ENCODE measurements around the gene ARHGEF38.

The ARHGEF38 gene

GRCh38 chr4:105619188-105619931 lies 66.9 kb downstream of the ARHGEF38 start:
- peak; percentile 95 for DNase-seq

- DNase-seq: peak; percentile 15
Measured at GRCh38 chr4:105620640-105621323, 68.4 kb downstream of the ARHGEF38 start.

- no peak for DNase-seq
Measured at GRCh38 chr4:105622269-105622668, 69.8 kb downstream of the ARHGEF38 start.

- DNase-seq: no peak
Measured at GRCh38 chr4:105623099-105623498, 70.7 kb downstream of the ARHGEF38 start.

- no peak for DNase-seq
Measured at GRCh38 chr4:105624530-105624929, 72.1 kb downstream of the ARHGEF38 start.

- DNase-seq: no peak
Measured at GRCh38 chr4:105625214-105625613, 72.8 kb downstream of the ARHGEF38 start.

- no peak for DNase-seq
Measured at GRCh38 chr4:105626846-105627245, 74.4 kb downstream of the ARHGEF38 start.

- DNase-seq: no peak
Measured at GRCh38 chr4:105627620-105628019, 75.2 kb downstream of the ARHGEF38 start.

- DNase-seq: no peak
Measured at GRCh38 chr4:105630670-105631655, 78.5 kb downstream of the ARHGEF38 start.

- no peak for DNase-seq
Measured at GRCh38 chr4:105631818-105632400, 79.5 kb downstream of the ARHGEF38 start.

GRCh38 chr4:105632599-105632998 lies 80.2 kb downstream of the ARHGEF38 start:
- DNase-seq: no peak

- peak; percentile 59 for DNase-seq
Measured at GRCh38 chr4:105633241-105633640, 80.8 kb downstream of the ARHGEF38 start.

- DNase-seq: no peak
Measured at GRCh38 chr4:105634402-105635080, 82.1 kb downstream of the ARHGEF38 start.

- DNase-seq: peak; percentile 87
Measured at GRCh38 chr4:105637408-105638176, 85.2 kb downstream of the ARHGEF38 start.

- peak; percentile 40 for DNase-seq
Measured at GRCh38 chr4:105641845-105642244, 89.4 kb downstream of the ARHGEF38 start.

GRCh38 chr4:105644257-105644656 lies 91.8 kb downstream of the ARHGEF38 start:
- peak; percentile 80 for DNase-seq

- no peak for DNase-seq
Measured at GRCh38 chr4:105645440-105645839, 93.0 kb downstream of the ARHGEF38 start.

GRCh38 chr4:105650190-105650589 lies 97.8 kb downstream of the ARHGEF38 start:
- DNase-seq: no peak

GRCh38 chr4:105651884-105652283 lies 99.5 kb downstream of the ARHGEF38 start:
- DNase-seq: no peak

- no peak for DNase-seq
Measured at GRCh38 chr4:105652286-105652888, 100.0 kb downstream of the ARHGEF38 start.

Measured in NCI-H69 (cell line).